ENCODE measurements around the gene TMEM63C. TPM values are rescaled to one million over a fixed set of nuclear protein-coding genes. Genes with fewer than 3 reads are reported as not detected.

The TMEM63C gene
- total RNA-seq, 1 donor from 2014 or later: 0.27 TPM

GRCh38 chr14:77242752-77243151 is 61.2 kb downstream of the TMEM63C start:
- no peaks in the 10 kb centered on the region for H3K4me1 ChIP-seq
- no peaks in the 10 kb centered on the region for H3K9me3 ChIP-seq
- no peak for TF ChIP-seq CTCF (IDR thresholded peaks at IDR 0.05)
- no peak for ATAC-seq
- intact Hi-C loops (cut with DNase I): no loop called here
- H3K27me3 ChIP-seq (ENCODE audit: low read depth): no peaks in the 10 kb centered on the region
- no peak overlapping the region for H3K4me3 ChIP-seq
- H3K36me3 ChIP-seq: no peaks in the 10 kb centered on the region
- H3K27ac ChIP-seq: no peak overlapping the region
- no peak for DNase-seq

GRCh38 chr14:77243853-77244252 is 62.3 kb downstream of the TMEM63C start:
- intact Hi-C loops (cut with DNase I): no loop called here
- no peak for TF ChIP-seq CTCF (IDR thresholded peaks at IDR 0.05)
- no peak overlapping the region for H3K4me3 ChIP-seq
- H3K27ac ChIP-seq: no peak overlapping the region
- H3K4me1 ChIP-seq: no peaks in the 10 kb centered on the region
- H3K36me3 ChIP-seq: no peaks in the 10 kb centered on the region
- DNase-seq (no peak), ATAC-seq (no peak)
- no peaks in the 10 kb centered on the region for H3K27me3 ChIP-seq (ENCODE audit: low read depth)
- H3K9me3 ChIP-seq: no peaks in the 10 kb centered on the region

DNA sequence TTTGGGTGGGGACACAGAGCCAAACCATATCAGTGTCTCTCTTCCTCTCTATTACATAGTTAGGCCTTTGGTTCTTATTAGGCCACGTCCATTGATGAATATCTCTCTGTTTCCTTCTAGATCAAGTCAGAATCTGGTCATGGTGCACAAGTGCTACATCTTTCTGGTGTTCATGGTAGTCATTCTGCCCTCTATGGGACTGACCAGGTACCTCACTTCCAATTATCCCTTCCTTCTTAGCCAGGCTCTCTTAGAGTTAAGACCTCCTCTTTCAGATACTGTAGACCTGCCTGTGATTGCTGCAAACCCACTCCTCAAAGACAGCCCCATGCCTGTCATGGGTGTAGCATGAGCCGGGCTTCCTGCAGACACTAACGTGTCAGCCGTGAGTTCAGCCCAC is 64.2 kb downstream of the TMEM63C start:
- DNase-seq: no peak
- intact Hi-C loops (cut with DNase I): no loop called here

GRCh38 chr14:77246784-77247183 is 65.2 kb downstream of the TMEM63C start:
- H3K4me1 ChIP-seq: no peaks in the 10 kb centered on the region
- no peak for TF ChIP-seq CTCF (IDR thresholded peaks at IDR 0.05)
- intact Hi-C loops (cut with DNase I): no loop called here
- no peak overlapping the region for H3K27ac ChIP-seq
- H3K36me3 ChIP-seq: no peaks in the 10 kb centered on the region
- DNase-seq (no peak), ATAC-seq (no peak)
- H3K4me3 ChIP-seq: no peak overlapping the region
- H3K27me3 ChIP-seq (ENCODE audit: low read depth): no peaks in the 10 kb centered on the region
- no peaks in the 10 kb centered on the region for H3K9me3 ChIP-seq

More for the DNA sequence above, 64.2 kb downstream of the TMEM63C start:
- Histone ChIP-seq H3K36me3 (no peaks in the 10 kb centered on the region), H3K4me1 (no peaks in the 10 kb centered on the region), H3K27ac (no peak overlapping the region), H3K27me3 (ENCODE audit: low read depth) (no peaks in the 10 kb centered on the region), H3K9me3 (no peaks in the 10 kb centered on the region), H3K4me3 (no peak overlapping the region)
- TF ChIP-seq CTCF (IDR thresholded peaks at IDR 0.05): no peak
- no peak for ATAC-seq

GRCh38 chr14:77248666-77249065 is 67.1 kb downstream of the TMEM63C start:
- Histone ChIP-seq H3K27me3 (ENCODE audit: low read depth) (peaks cover 7% of the 10 kb centered on the region), H3K4me1 (no peaks in the 10 kb centered on the region), H3K27ac (no peak overlapping the region), H3K4me3 (no peak overlapping the region), H3K9me3 (no peaks in the 10 kb centered on the region), H3K36me3 (no peaks in the 10 kb centered on the region)
- no peak for ATAC-seq
- intact Hi-C loops (cut with DNase I): no loop called here
- no peak for TF ChIP-seq CTCF (IDR thresholded peaks at IDR 0.05)
- DNase-seq: peak; percentile 12

GRCh38 chr14:77249286-77249685 is 67.7 kb downstream of the TMEM63C start:
- Histone ChIP-seq H3K4me3 (no peak overlapping the region), H3K27me3 (ENCODE audit: low read depth) (peaks cover 7% of the 10 kb centered on the region), H3K9me3 (no peaks in the 10 kb centered on the region), H3K27ac (no peak overlapping the region), H3K36me3 (no peaks in the 10 kb centered on the region), H3K4me1 (no peaks in the 10 kb centered on the region)
- ATAC-seq (no peak), DNase-seq (peak; percentile 27)
- intact Hi-C loops (cut with DNase I): no loop called here
- no peak for TF ChIP-seq CTCF (IDR thresholded peaks at IDR 0.05)
